Peyer's patch (tissue), 4 donors: ENCODE results near the gene ULK1.

Experiments
- POLR2A ChIP-seq, 2 donors: fragments of 450-650 bp; IDR thresholded peaks; one replicate each; pipeline ENCODE4 v1.5.1; 2017; ENCODE audit warnings: antibody characterized with exemption in 2 of 2, mild to moderate bottlenecking in 2 of 2, moderate library complexity in 2 of 2
- TF ChIP-seq, protein P1 (sequence below), 6 experiments: fragments of 450-650 bp in 4 of 6; fragments of 200-600 bp in 2 of 6; sonication (generic) in 1 of 6; IDR thresholded peaks; one replicate each; pipeline ENCODE4 v1.5.1; 2017 to 2019; ENCODE audit warnings: antibody characterized with exemption in 6 of 6, mild to moderate bottlenecking in 3 of 6, moderate library complexity in 1 of 6

- TF ChIP-seq, protein P1, sequence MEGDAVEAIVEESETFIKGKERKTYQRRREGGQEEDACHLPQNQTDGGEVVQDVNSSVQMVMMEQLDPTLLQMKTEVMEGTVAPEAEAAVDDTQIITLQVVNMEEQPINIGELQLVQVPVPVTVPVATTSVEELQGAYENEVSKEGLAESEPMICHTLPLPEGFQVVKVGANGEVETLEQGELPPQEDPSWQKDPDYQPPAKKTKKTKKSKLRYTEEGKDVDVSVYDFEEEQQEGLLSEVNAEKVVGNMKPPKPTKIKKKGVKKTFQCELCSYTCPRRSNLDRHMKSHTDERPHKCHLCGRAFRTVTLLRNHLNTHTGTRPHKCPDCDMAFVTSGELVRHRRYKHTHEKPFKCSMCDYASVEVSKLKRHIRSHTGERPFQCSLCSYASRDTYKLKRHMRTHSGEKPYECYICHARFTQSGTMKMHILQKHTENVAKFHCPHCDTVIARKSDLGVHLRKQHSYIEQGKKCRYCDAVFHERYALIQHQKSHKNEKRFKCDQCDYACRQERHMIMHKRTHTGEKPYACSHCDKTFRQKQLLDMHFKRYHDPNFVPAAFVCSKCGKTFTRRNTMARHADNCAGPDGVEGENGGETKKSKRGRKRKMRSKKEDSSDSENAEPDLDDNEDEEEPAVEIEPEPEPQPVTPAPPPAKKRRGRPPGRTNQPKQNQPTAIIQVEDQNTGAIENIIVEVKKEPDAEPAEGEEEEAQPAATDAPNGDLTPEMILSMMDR (IDR thresholded peaks at IDR 0.05): no peak
- no peak for TF ChIP-seq POLR2A (IDR thresholded peaks at IDR 0.05)
Measured at GRCh38 chr12:131938082-131938481, 43.7 kb downstream of the ULK1 start.
